Loucy (cell line): Measurements from ENCODE around the gene SPSB4.

Experiments
- H2AFZ ChIP-seq: fragments of 200-600 bp; sonication (generic); 2 replicates; pipeline ENCODE4 v1.6.0; 2016; ENCODE audit warnings: antibody characterized with exemption, mild to moderate bottlenecking, low read length, moderate library complexity
- H3F3A ChIP-seq: fragments of 200-600 bp; 2 replicates; pipeline ENCODE4 v1.6.0; 2016; ENCODE audit warnings: antibody characterized with exemption, low read depth, mild to moderate bottlenecking
- H3K27me3 ChIP-seq: fragments of 200-600 bp; sonication (generic); 2 replicates; pipeline ENCODE4 v1.6.1; 2014; ENCODE audit warnings: low read length, mild to moderate bottlenecking; ENCODE audit not compliant: insufficient read depth, poor library complexity, severe bottlenecking
- H3K36me3 ChIP-seq: fragments of 200-600 bp; sonication (generic); 2 replicates; pipeline ENCODE4 v1.6.1; 2016; ENCODE audit warnings: low read length; ENCODE audit not compliant: insufficient read depth
- H3K4me1 ChIP-seq: fragments of 200-600 bp; sonication (generic); 2 replicates; pipeline ENCODE4 v1.5.1; 2014; ENCODE audit warnings: low read length, mild to moderate bottlenecking; ENCODE audit not compliant: insufficient read depth, poor library complexity, severe bottlenecking
- H3K4me2 ChIP-seq: fragments of 200-600 bp; sonication (generic); 2 replicates; pipeline ENCODE4 v1.6.0; 2014; ENCODE audit warnings: antibody characterized with exemption, low read length, low read depth, mild to moderate bottlenecking; ENCODE audit not compliant: poor library complexity, severe bottlenecking
- H3K4me3 ChIP-seq: fragments of 200-600 bp; sonication (generic); 2 replicates; pipeline ENCODE4 v1.5.1; 2014; ENCODE audit warnings: low read length, mild to moderate bottlenecking, mixed read lengths; ENCODE audit not compliant: poor library complexity, severe bottlenecking
- H3K79me2 ChIP-seq: fragments of 200-600 bp; sonication (generic); 2 replicates; pipeline ENCODE4 v1.6.1; 2014; ENCODE audit warnings: low read length; ENCODE audit not compliant: insufficient read depth
- H3K9ac ChIP-seq: fragments of 200-600 bp; sonication (generic); 2 replicates; pipeline ENCODE4 v1.6.0; 2014; ENCODE audit warnings: mild to moderate bottlenecking, low read depth, low read length, moderate library complexity; ENCODE audit not compliant: poor library complexity, severe bottlenecking
- H3K9me2 ChIP-seq: fragments of 200-600 bp; sonication (generic); replicated peaks from 2 replicates; pipeline ENCODE4 v1.6.1; 2016; ENCODE audit warnings: low read depth, low read length, mixed read lengths
- H3K9me3 ChIP-seq: fragments of 200-600 bp; sonication (generic); 2 replicates; pipeline ENCODE4 v1.6.1; 2014; ENCODE audit warnings: mild to moderate bottlenecking, antibody characterized with exemption, low read length, low read depth; ENCODE audit not compliant: insufficient read depth
- H4K20me1 ChIP-seq: fragments of 200-600 bp; sonication (generic); 2 replicates; pipeline ENCODE4 v1.6.0; 2014; ENCODE audit warnings: antibody characterized with exemption, low read length, mild to moderate bottlenecking; ENCODE audit not compliant: insufficient read depth, poor library complexity, severe bottlenecking
- EZH2phosphoT487 ChIP-seq: fragments of 200-600 bp; IDR thresholded peaks from 2 replicates; pipeline ENCODE4 v1.6.1; 2018; ENCODE audit warnings: antibody characterized with exemption, mild to moderate bottlenecking, moderate library complexity, borderline replicate concordance
- TF ChIP-seq, protein P1 (sequence below): fragments of 200-600 bp; sonication (generic); conservative IDR thresholded peaks from 2 replicates; pipeline ENCODE4 v1.5.1; 2014; ENCODE audit warnings: mild to moderate bottlenecking, antibody characterized with exemption, low read length

Gene SPSB4

DNA sequence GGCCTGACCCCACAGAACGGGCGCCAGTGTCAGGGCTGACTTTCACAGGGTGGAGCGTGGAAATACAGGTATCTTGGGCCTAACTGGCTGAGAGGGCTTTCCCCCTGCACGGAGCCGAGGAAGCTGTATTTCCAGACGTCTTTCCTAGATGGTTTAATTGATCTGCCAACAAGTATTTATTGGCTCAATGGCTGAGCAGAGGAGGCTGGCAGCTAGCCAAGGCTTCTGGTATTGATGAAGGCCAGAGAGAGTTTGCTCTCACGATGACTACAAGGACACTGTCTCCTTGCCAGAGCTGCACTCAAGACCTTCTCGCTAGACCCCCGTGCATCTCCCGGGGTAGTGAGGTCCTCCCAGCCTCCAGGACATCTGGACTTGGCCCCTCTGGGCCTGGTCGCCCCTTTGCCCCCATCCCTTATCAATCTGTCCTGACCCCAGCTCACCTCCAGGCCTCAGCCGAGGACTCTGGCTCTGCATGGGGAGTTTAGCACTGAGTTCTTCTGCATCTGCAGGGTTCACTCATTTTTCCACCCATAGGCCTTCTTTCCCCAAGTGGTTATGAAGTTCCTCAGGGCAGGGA lies 20.6 kb downstream of the SPSB4 start:
- H3K27me3 ChIP-seq, result no peaks in the 10 kb centered on the region
- no peaks in the 10 kb centered on the region for H3K4me1 ChIP-seq
- no peak overlapping the region for H3K4me3 ChIP-seq
- H2AFZ ChIP-seq, result no peak overlapping the region
- no peaks in the 10 kb centered on the region for H4K20me1 ChIP-seq
- no peaks in the 10 kb centered on the region for H3F3A ChIP-seq
- H3K9me2 ChIP-seq, result no peaks in the 10 kb centered on the region
- TF ChIP-seq EZH2phosphoT487, result no peak
- TF ChIP-seq, protein P1, sequence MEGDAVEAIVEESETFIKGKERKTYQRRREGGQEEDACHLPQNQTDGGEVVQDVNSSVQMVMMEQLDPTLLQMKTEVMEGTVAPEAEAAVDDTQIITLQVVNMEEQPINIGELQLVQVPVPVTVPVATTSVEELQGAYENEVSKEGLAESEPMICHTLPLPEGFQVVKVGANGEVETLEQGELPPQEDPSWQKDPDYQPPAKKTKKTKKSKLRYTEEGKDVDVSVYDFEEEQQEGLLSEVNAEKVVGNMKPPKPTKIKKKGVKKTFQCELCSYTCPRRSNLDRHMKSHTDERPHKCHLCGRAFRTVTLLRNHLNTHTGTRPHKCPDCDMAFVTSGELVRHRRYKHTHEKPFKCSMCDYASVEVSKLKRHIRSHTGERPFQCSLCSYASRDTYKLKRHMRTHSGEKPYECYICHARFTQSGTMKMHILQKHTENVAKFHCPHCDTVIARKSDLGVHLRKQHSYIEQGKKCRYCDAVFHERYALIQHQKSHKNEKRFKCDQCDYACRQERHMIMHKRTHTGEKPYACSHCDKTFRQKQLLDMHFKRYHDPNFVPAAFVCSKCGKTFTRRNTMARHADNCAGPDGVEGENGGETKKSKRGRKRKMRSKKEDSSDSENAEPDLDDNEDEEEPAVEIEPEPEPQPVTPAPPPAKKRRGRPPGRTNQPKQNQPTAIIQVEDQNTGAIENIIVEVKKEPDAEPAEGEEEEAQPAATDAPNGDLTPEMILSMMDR, result no peak
- no peaks in the 10 kb centered on the region for H3K36me3 ChIP-seq
- no peaks in the 10 kb centered on the region for H3K79me2 ChIP-seq
- no peaks in the 10 kb centered on the region for H3K9me3 ChIP-seq
- H3K4me2 ChIP-seq, result no peak overlapping the region
- no peak overlapping the region for H3K9ac ChIP-seq

DNA sequence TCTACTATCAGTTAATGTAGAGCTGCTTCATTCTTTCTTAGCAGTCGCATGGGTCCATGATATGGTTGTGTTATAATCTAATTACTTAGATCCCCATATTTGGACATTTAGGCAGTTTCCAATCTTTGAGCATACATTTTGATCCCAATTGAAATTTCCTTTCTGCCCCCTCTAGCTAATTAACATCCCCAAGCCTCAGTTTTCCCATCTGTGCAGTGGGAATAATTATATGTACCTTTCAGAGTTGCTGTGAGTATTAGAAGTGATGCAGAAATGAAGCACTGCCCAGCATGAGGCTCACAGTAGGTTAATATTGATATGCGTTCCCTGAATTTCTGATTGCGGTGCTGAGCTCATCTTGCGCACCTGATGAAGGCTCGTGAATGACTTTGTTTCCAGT lies 21.8 kb downstream of the SPSB4 start:
- Histone ChIP-seq H4K20me1 (no peaks in the 10 kb centered on the region), H3K4me1 (no peaks in the 10 kb centered on the region), H3F3A (no peaks in the 10 kb centered on the region), H3K27me3 (no peaks in the 10 kb centered on the region), H3K79me2 (no peaks in the 10 kb centered on the region), H3K4me2 (no peak overlapping the region), H3K9me3 (no peaks in the 10 kb centered on the region), H3K4me3 (no peak overlapping the region), H3K36me3 (no peaks in the 10 kb centered on the region), H3K9ac (no peak overlapping the region), H2AFZ (no peak overlapping the region), H3K9me2 (no peaks in the 10 kb centered on the region)
- TF ChIP-seq, protein P1, result no peak
- no peak for TF ChIP-seq EZH2phosphoT487

DNA sequence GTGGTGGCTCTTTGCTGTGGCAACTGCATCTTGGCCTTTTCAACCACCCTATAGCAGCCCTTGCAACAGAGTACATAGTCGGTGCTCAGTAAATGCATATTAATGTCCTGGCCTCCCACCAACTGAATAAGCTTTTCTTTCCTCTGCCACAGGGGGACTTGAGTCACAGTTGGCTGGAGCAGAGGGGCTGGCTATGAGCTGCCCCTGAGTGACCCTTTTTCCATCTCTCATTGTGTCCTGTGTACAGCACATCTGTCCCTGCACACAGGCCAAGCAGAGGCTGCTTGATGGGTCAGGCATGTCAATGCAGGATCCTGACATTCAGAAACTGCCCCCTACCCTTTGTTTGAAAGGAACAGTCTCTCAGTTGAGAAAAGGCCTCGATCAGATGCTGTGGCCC lies 22.4 kb downstream of the SPSB4 start:
- no peak overlapping the region for H3K4me2 ChIP-seq

More for the DNA sequence above, 22.4 kb downstream of the SPSB4 start:
- Histone ChIP-seq H2AFZ (no peak overlapping the region), H3K27me3 (no peaks in the 10 kb centered on the region), H3K36me3 (no peaks in the 10 kb centered on the region), H3K4me1 (no peaks in the 10 kb centered on the region), H3F3A (no peaks in the 10 kb centered on the region), H3K9me2 (no peaks in the 10 kb centered on the region), H4K20me1 (no peaks in the 10 kb centered on the region), H3K9me3 (no peaks in the 10 kb centered on the region), H3K79me2 (no peaks in the 10 kb centered on the region), H3K9ac (no peak overlapping the region), H3K4me3 (no peak overlapping the region)
- no peak for TF ChIP-seq EZH2phosphoT487
- TF ChIP-seq, protein P1, result no peak
